C4-2B (cell line): ENCODE results near the gene PTPRM.

Experiments
- ZFX ChIP-seq: fragments of 450-650 bp; IDR thresholded peaks from 2 replicates; pipeline ENCODE4 v1.6.1; 2017
- TF ChIP-seq, protein P1 (sequence below): fragments of 450-650 bp; conservative IDR thresholded peaks from 2 replicates; pipeline ENCODE4 v1.5.1; 2017; ENCODE audit warnings: mild to moderate bottlenecking

DNA sequence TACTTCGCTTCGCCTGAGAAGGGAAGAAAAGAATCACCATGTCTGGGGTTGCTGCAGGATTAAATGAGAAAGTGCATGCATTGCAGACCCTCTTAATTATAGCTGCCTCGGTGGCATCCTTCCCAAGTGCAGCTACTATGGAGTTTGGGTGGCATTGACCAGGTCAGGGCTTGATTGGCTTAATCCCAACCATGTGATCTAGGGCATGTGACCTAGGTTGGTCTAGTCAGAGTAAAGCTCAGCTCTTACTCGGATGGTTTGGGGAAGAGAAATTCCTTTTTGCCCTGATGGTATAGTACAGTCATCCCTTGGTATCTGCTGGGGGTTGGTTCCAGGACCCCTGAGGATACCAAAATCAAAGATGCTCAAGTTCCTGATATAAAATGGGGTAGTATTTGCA lies 863.9 kb downstream of the PTPRM start:
- TF ChIP-seq, protein P1, sequence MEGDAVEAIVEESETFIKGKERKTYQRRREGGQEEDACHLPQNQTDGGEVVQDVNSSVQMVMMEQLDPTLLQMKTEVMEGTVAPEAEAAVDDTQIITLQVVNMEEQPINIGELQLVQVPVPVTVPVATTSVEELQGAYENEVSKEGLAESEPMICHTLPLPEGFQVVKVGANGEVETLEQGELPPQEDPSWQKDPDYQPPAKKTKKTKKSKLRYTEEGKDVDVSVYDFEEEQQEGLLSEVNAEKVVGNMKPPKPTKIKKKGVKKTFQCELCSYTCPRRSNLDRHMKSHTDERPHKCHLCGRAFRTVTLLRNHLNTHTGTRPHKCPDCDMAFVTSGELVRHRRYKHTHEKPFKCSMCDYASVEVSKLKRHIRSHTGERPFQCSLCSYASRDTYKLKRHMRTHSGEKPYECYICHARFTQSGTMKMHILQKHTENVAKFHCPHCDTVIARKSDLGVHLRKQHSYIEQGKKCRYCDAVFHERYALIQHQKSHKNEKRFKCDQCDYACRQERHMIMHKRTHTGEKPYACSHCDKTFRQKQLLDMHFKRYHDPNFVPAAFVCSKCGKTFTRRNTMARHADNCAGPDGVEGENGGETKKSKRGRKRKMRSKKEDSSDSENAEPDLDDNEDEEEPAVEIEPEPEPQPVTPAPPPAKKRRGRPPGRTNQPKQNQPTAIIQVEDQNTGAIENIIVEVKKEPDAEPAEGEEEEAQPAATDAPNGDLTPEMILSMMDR, result no peak
- TF ChIP-seq ZFX, result no peak
